Fibroblast of mammary gland (primary cell): ENCODE measurements around the gene EXOC3L2.

Experiments used
- DNase-seq: peaks from one replicate; pipeline ENCODE4 v3.0.0-alpha.2; 2010; ENCODE audit warnings: low read depth
- H3K4me3 ChIP-seq: 2 replicates; pipeline ENCODE4 v1.5.1; 2011; ENCODE audit warnings: low read depth, mild to moderate bottlenecking, low read length, moderate library complexity; ENCODE audit not compliant: control insufficient read depth
- CTCF ChIP-seq: conservative IDR thresholded peaks from 2 replicates; pipeline ENCODE4 v1.5.1; 2011; ENCODE audit warnings: low read depth, low read length, inconsistent platforms; ENCODE audit not compliant: control insufficient read depth, insufficient read depth

EXOC3L2 gene

GRCh38 chr19:45262570-45262969, 17.4 kb upstream of the EXOC3L2 start:
- H3K4me3 ChIP-seq: no peak overlapping the region
- no peak for DNase-seq
- no peak for TF ChIP-seq CTCF

GRCh38 chr19:45258862-45259261, 13.7 kb upstream of the EXOC3L2 start:
- TF ChIP-seq CTCF: no peak
- H3K4me3 ChIP-seq: no peak overlapping the region
- no peak for DNase-seq

- no peak for DNase-seq
- no peak overlapping the region for H3K4me3 ChIP-seq
- TF ChIP-seq CTCF: no peak
Observed at GRCh38 chr19:45256836-45257235, 11.6 kb upstream of the EXOC3L2 start.

- DNase-seq: no peak
- no peak for TF ChIP-seq CTCF
- no peak overlapping the region for H3K4me3 ChIP-seq
Observed at GRCh38 chr19:45255611-45256157, 10.5 kb upstream of the EXOC3L2 start.

GRCh38 chr19:45254044-45254531, 8.9 kb upstream of the EXOC3L2 start:
- TF ChIP-seq CTCF: peak; percentile 14
- no peak overlapping the region for H3K4me3 ChIP-seq
- no peak for DNase-seq

- no peak for TF ChIP-seq CTCF
- H3K4me3 ChIP-seq: no peak overlapping the region
- peak; percentile 25 for DNase-seq
Observed at GRCh38 chr19:45253396-45254027, 8.3 kb upstream of the EXOC3L2 start.
